GM12892 (cell line): ENCODE measurements around the gene ILF3.

Experiments
- POLR2A ChIP-seq: IDR thresholded peaks from 2 replicates; pipeline ENCODE4 v1.6.1; 2011; ENCODE audit warnings: low read depth, low read length, control low read depth
- POLR2AphosphoS5 ChIP-seq: IDR thresholded peaks from 2 replicates; pipeline ENCODE4 v1.6.1; 2011; ENCODE audit warnings: low read depth, low read length, control low read depth
- TAF1 ChIP-seq: IDR thresholded peaks from 2 replicates; pipeline ENCODE4 v1.6.1; 2011; ENCODE audit warnings: low read depth, mild to moderate bottlenecking, control low read depth, low read length, borderline replicate concordance

- TF ChIP-seq TAF1 = no peak
- TF ChIP-seq POLR2AphosphoS5 = no peak
- no peak for TF ChIP-seq POLR2A
Measured at GRCh38 chr19:10643172-10643967, 10.8 kb upstream of the ILF3 start.
